ENCODE measurements around the gene ABCB8. TPM values are rescaled to one million over a fixed set of nuclear protein-coding genes. Genes with fewer than 3 reads are reported as not detected.
"Not testable (repeated sequence)": the region's sequence is repeated elsewhere in the genome, so short reads cannot be mapped to it uniquely, and the experiment has no call there.

ABCB8 gene
- total RNA-seq, 2 experiments from 2014 or later: 51.2 to 53.3 TPM

DNA sequence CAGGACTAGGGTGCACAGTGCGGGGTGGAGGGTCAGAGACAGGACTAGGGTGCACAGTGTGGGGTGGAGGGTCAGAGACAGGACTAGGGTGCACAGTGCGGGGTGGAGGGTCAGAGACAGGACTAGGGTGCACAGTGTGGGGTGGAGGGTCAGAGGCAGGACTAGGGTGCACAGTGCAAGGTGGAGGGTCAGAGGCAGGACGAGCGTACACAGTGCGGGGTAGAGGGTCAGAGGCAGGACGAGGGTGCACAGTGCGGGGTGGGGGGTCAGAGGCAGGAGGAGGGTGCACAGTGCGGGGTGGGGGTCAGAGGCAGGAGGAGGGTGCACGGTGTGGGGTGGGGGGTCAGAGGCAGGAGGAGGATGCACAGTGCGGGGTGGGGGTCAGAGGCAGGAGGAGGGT is 15.2 kb downstream of the ABCB8 start:
- H3K4me3 Mint-ChIP-seq; POLR2A ChIA-PET; CTCF ChIA-PET; DNase-seq; H3K36me3 Mint-ChIP-seq (ENCODE audit: low read depth); H3K9me3 Mint-ChIP-seq; H3K27ac Mint-ChIP-seq; H3K27me3 Mint-ChIP-seq: not testable (repeated sequence)
- H3K4me1 Mint-ChIP-seq: peaks cover 16% of the 10 kb centered on the region

DNA sequence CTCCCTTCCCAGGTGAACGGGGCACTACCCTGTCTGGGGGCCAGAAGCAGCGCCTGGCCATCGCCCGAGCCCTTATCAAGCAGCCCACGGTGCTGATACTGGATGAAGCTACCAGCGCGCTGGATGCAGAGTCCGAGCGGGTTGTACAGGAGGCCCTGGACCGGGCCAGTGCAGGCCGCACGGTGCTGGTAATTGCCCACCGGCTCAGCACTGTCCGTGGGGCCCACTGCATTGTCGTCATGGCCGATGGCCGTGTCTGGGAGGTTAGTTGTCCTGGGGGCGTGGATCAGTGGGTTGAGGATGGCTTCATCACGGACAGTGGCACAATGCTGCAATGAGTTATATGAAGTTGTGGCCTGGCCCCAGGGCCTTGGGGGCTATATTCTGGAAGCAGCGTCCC is 15.7 kb downstream of the ABCB8 start:
- Mint-ChIP-seq H3K4me1 (peaks cover 11% of the 10 kb centered on the region), H3K9me3 (no peaks in the 10 kb centered on the region), H3K36me3 (ENCODE audit: low read depth) (peaks cover 2% of the 10 kb centered on the region), H3K27me3 (no peaks in the 10 kb centered on the region), H3K4me3 (no peak overlapping the region), H3K27ac (no peak overlapping the region)
- ChIA-PET POLR2A (interaction anchor here (0.8 kb wide), 1 partner anchor 13 kb away, joined by 3 read pairs; no protein-coding TSS in a partner anchor), CTCF (no interaction called here)
- no peak for DNase-seq

DNA sequence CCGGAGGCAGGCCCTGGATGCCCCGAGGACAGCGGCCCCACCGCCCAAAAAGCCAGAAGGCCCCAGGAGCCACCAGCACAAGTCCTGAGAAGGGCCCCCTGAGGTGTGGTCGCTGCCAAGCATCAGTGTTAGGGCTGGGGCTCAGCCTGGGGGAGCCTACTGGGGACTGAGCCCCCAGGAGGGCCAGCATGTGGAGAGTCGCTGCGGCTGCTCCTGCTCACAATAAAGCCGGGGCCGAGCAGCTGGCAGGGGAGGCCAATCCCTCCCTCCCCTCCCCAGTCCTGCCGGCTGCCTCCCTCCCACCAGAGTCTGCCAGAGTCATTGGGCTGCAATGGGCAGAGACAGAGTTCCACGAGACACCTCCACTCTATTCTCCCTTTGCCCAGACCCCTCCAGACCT is 17.0 kb downstream of the ABCB8 start:
- Mint-ChIP-seq H3K36me3 (ENCODE audit: low read depth) (peaks cover 2% of the 10 kb centered on the region), H3K4me1 (peaks cover 2% of the 10 kb centered on the region), H3K4me3 (no peak overlapping the region), H3K9me3 (no peaks in the 10 kb centered on the region), H3K27me3 (peaks cover 4% of the 10 kb centered on the region), H3K27ac (no peak overlapping the region)
- POLR2A ChIA-PET: no interaction called here
- DNase-seq: no peak
- CTCF ChIA-PET: no interaction called here

DNA sequence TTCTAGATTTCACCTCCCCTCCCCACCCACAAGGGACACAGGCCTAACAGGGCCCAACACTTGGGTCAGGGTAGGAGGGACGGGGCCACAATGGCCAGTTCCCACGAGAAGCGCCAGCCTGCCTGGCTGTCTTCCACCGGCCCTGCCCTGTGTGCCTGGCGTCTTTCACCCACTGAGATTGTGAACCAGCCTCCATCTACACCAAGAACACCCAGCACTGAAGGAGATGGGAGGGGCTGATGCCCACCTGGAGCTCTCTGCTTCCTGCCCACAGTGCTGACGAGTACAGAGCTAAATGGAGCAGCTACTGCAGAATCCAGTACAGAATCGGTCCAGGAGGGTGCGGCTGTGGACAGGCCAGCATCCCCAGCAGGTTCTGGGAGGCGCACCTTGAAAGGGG is 17.7 kb downstream of the ABCB8 start:
- Mint-ChIP-seq H3K27ac (no peak overlapping the region), H3K4me1 (peaks cover 2% of the 10 kb centered on the region)
- POLR2A ChIA-PET: no interaction called here

DNA sequence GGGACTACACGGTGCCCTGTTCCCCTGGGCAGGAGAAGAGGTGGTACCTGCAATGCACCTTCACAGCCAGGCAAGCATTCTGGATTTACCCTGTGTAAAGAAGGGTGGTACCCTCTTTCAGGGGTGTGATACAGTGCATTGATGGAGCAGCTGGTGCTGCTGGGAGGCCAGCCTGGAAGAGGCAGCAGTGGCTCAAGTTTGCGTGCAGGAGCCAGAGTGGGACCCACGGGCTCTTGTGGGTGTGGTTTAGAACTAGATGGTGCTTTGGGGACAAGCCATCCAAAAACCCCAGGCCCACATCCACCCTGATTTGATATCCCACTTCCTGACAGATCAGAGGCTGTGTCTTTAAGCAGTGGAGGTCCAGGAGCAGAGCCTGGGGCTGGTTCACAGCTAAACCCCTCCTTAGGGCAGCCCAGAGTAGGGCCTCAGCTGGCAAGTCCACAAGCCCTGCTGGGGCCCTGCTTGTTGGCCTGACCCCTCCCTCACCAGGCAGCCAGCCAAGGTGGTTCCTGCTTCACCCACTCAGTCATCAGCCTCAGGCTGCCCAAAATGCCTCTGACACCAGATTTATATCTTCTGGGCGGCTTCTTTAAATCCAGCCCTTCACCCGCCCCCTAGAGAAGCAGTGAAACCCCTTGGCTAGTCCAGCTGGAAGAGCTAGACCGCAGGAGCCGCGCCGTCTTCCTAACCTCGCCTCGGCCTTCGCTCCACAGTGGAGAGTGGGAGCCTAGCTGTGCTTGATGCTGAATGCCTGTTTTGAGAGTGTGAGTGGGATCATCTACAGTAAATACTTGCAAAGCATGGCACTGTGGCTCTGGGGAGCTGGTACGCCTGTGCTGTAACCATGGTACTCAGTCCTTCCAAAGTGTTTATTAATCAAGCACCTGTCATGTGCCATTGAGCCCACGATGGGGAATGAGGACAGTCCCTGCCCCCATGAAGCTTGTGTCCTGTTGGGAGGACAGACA is 18.6 kb downstream of the ABCB8 start:
- ChIA-PET CTCF (no interaction called here), POLR2A (interaction anchor here (0.8 to 1.7 kb wide), 2 partner anchors 8 to 19 kb away, joined by 4 read pairs; partner anchors contain the start of gene ABCB8)
- Mint-ChIP-seq H3K9me3 (no peaks in the 10 kb centered on the region), H3K27me3 (peaks cover 8% of the 10 kb centered on the region), H3K4me3 (no peak overlapping the region), H3K27ac (no peak overlapping the region), H3K4me1 (peaks cover 4% of the 10 kb centered on the region), H3K36me3 (ENCODE audit: low read depth) (peaks cover 2% of the 10 kb centered on the region)
- no peak for DNase-seq

More for the DNA sequence above, 17.7 kb downstream of the ABCB8 start:
- peaks cover 8% of the 10 kb centered on the region for H3K27me3 Mint-ChIP-seq
- no peak overlapping the region for H3K4me3 Mint-ChIP-seq
- H3K36me3 Mint-ChIP-seq (ENCODE audit: low read depth): peaks cover 2% of the 10 kb centered on the region
- no peak for DNase-seq
- CTCF ChIA-PET: no interaction called here
- no peaks in the 10 kb centered on the region for H3K9me3 Mint-ChIP-seq

DNA sequence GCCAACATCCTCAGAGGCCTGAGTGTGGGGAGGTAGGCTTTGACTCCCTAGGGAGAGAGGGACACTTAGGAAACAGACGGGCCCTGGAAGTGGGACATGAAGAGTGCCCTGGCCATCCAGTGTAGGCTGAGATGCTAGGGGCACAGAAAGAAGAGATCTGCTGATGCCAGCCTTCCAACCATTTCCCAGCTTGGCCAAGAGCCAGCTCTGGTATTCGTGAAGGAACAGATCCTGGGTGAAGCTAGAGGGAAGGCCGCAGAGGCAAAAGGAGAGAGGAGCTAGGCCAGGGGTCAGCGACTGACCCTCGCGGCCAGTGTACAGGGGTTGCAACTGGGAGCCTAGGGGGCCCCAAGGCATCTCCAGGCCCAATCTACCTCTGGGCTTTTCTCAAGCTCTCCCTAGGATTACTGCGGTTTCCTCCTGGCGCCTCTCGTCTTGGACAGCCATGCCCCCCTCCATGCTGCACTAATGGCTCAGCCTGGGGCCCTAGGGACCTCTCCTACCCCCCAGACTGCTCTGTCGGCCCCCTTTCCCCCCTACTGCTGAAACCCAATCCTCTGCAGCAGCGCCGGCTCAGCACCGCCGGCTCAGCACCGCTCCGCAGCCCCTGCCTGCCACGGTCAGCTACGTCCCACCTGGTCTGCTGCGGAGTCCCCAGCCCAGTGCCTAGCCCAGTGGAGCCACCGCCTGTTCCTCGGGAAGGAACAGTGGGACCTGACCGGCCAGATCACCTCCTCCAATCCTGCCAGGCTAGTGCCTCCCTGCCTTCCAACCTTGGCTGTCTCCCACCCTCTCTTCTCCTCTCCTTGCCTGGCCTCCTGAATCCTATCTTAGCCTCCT is 19.9 kb downstream of the ABCB8 start, which contains the start of gene ASIC3:
Gene ASIC3 (plus strand): TSS at position 556 of the 840 bp plus-strand sequence. CDS start 355 bp downstream, outside the sequence.
- DNase-seq: no peak
- Mint-ChIP-seq H3K4me1 (peaks cover 12% of the 10 kb centered on the region), H3K27ac (no peak within 1 kb of the TSS), H3K9me3 (no peaks in the 10 kb centered on the region), H3K36me3 (ENCODE audit: low read depth) (peaks cover 7% of the 10 kb centered on the region), H3K27me3 (peaks cover 10% of the 10 kb centered on the region), H3K4me3 (no peak within 1 kb of the TSS)
- ChIA-PET POLR2A (interaction anchor here (1.0 to 1.7 kb wide), 3 partner anchors 9 to 20 kb away, joined by 3 to 4 read pairs (median 3); partner anchors contain the start of genes ABCB8 and CDK5), CTCF (no interaction called here)

DNA sequence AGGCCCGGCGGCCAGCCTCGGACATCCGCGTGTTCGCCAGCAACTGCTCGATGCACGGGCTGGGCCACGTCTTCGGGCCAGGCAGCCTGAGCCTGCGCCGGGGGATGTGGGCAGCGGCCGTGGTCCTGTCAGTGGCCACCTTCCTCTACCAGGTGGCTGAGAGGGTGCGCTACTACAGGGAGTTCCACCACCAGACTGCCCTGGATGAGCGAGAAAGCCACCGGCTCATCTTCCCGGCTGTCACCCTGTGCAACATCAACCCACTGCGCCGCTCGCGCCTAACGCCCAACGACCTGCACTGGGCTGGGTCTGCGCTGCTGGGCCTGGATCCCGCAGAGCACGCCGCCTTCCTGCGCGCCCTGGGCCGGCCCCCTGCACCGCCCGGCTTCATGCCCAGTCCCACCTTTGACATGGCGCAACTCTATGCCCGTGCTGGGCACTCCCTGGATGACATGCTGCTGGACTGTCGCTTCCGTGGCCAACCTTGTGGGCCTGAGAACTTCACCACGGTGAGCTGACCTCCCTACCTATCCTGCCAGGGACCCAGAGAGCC is 20.7 kb downstream of the ABCB8 start:
- no peak overlapping the region for H3K4me3 Mint-ChIP-seq
- H3K27ac Mint-ChIP-seq: no peak overlapping the region
- CTCF ChIA-PET: no interaction called here
- H3K27me3 Mint-ChIP-seq: peaks cover 10% of the 10 kb centered on the region
- no peaks in the 10 kb centered on the region for H3K9me3 Mint-ChIP-seq
- H3K4me1 Mint-ChIP-seq: peaks cover 16% of the 10 kb centered on the region
- DNase-seq: no peak
- H3K36me3 Mint-ChIP-seq (ENCODE audit: low read depth): peaks cover 7% of the 10 kb centered on the region
- POLR2A ChIA-PET: interaction anchor here (1.0 kb wide), 1 partner anchor 9 kb away, joined by 3 read pairs; the partner anchor contains the start of gene CDK5

DNA sequence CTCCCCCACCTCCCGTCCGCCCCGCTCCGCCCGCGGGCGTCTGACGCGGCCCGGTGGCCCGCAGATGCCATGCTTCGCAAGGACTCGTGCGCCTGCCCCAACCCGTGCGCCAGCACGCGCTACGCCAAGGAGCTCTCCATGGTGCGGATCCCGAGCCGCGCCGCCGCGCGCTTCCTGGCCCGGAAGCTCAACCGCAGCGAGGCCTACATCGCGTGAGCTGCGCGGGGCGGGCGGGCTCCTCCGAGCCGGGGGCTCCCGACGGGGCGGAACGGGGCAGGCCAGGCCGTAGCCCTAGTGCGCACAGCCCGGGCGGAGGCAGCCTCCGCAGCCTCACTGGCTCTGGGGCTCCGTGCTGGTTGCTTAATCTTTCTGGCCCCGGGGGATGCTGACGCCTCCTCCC is 22.9 kb downstream of the ABCB8 start:
- peaks cover 10% of the 10 kb centered on the region for H3K27me3 Mint-ChIP-seq
- ChIA-PET CTCF (interaction anchor here (1.6 to 1.9 kb wide), 3 partner anchors 19 to 89 kb away, joined by 6 to 7 read pairs (median 6); partner anchors contain the start of gene ABCB8), POLR2A (interaction anchor here (0.6 to 1.8 kb wide), 6 partner anchors 10 to 40 kb away, joined by 3 to 5 read pairs (median 4); no protein-coding TSS in a partner anchor)
- DNase-seq: peak; percentile 69
- H3K4me1 Mint-ChIP-seq: peaks cover 24% of the 10 kb centered on the region
- H3K9me3 Mint-ChIP-seq: no peaks in the 10 kb centered on the region
- no peak overlapping the region for H3K4me3 Mint-ChIP-seq
- no peak overlapping the region for H3K27ac Mint-ChIP-seq
- peaks cover 5% of the 10 kb centered on the region for H3K36me3 Mint-ChIP-seq (ENCODE audit: low read depth)

DNA sequence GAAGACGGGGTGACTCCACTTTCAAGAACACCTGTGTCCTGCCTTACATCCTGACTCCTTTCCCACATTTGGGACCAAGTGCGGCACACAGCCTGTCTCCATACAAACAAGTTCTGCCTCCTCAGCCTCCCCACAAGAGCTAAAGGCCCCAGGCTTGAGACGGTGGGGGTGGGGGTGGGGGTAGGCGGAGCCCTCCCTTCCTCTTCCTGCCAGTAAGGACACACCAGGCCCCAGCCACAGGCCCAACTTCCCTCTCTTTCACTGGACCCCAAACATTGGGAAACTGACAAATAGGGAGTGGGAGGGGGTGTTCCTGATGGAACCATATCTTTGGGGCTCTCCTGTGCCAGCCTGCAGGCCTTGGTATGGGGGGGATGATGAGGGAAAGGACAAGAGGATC is 24.8 kb downstream of the ABCB8 start:
- POLR2A ChIA-PET: interaction anchor here (1.1 kb wide), 2 partner anchors 25 to 27 kb away, joined by 3 to 4 read pairs; partner anchors contain the start of gene ABCB8
- Mint-ChIP-seq H3K27me3 (peaks cover 10% of the 10 kb centered on the region), H3K4me1 (peaks cover 36% of the 10 kb centered on the region), H3K36me3 (ENCODE audit: low read depth) (peaks cover 5% of the 10 kb centered on the region), H3K4me3 (no peak overlapping the region), H3K27ac (no peak overlapping the region), H3K9me3 (no peaks in the 10 kb centered on the region)
- DNase-seq: no peak
- CTCF ChIA-PET: interaction anchor here (0.7 to 0.8 kb wide), 2 partner anchors 68 to 73 kb away, joined by 3 to 5 read pairs; no protein-coding TSS in a partner anchor

DNA sequence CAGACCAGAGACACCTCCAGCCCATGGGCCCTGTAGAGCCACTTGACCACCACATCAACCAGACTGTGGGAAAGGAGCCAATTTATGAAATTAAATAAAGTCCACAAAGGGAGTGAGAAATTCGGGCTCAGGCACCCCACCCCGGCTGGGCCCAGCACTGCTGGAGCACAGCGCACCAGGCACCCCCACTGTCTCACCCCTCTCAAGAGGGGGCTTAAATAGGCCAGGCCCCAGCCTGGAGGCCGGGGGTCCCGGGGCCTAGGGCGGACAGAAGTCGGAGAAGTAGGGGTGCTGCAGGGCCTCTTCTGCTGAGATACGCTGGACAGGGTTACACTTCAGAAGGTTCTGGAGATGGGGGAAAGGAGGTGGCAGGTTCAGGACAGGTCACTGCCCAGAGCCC is 25.5 kb downstream of the ABCB8 start:
- H3K4me1 Mint-ChIP-seq: peaks cover 39% of the 10 kb centered on the region
- H3K27me3 Mint-ChIP-seq: peaks cover 10% of the 10 kb centered on the region
- no peak overlapping the region for H3K4me3 Mint-ChIP-seq
- no peak for DNase-seq
- peaks cover 5% of the 10 kb centered on the region for H3K36me3 Mint-ChIP-seq (ENCODE audit: low read depth)
- H3K27ac Mint-ChIP-seq: no peak overlapping the region
- ChIA-PET CTCF (no interaction called here), POLR2A (no interaction called here)
- H3K9me3 Mint-ChIP-seq: no peaks in the 10 kb centered on the region

DNA sequence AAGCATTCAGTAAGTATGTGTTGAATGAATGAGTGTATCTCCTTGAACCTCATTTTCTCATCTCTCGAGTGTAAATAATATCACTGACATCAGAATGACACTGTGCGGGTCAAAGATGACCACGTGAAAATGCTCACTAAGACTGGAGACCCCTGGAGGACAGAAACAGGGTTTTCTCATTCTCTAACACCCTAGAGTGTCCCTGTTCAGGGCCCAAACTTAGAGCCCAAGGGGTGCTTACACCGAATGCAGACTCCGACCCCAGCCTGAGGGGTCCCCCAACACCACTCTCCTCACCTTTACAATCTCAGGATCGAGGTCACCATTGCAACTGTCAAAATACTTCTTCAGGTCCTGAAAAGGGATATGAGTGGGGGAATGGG is 28.0 kb downstream of the ABCB8 start:
- H3K4me3 Mint-ChIP-seq: peak overlapping the region; percentile 84
- CTCF ChIA-PET: no interaction called here
- no peaks in the 10 kb centered on the region for H3K9me3 Mint-ChIP-seq
- H3K27me3 Mint-ChIP-seq: peaks cover 2% of the 10 kb centered on the region
- DNase-seq: no peak
- H3K36me3 Mint-ChIP-seq (ENCODE audit: low read depth): peaks cover 5% of the 10 kb centered on the region
- no peak overlapping the region for H3K27ac Mint-ChIP-seq
- peaks cover 55% of the 10 kb centered on the region for H3K4me1 Mint-ChIP-seq
- POLR2A ChIA-PET: interaction anchor here (1.3 kb wide), 1 partner anchor 12 kb away, joined by 3 read pairs; no protein-coding TSS in a partner anchor

DNA sequence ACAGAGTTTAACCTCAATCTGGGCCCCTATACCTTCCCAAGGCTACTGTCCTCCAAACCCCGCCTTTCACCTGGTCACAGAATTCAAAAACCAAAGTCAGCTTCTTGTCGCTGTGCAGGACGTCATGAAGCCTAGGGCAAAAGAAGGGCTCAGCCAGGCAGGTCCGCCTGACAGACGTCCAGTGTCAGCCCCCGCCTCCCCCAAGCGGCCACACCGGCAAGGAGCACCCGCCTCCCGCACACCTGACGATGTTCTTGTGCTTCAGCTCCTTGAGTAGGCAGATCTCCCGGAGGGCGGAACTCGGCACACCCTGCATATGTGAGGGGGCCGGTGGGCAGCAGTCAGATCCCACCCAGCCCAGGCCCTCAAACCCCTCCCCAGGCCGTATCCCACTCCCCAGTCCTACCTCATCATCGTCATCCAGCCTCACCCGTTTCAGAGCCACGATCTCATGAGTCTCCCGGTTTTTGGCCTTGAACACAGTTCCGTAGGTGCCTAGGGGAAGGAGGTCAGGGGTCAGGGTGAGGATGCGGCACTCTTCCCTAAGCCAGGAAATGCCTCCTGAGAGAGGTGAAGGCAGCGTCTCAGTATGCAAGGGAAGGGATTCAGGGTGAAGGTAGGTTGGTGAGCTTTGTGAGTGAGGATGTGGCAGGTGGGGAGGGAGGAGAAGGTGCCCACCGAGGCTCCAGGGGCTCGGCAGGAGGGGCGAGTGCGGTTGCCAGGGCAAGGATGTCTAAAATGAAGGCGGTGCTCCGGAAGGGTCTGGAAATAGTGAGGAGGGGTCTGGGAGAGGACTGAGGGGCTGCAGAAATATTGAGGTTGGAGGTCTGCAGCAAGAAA is 28.6 kb downstream of the ABCB8 start:
- Mint-ChIP-seq H3K4me3 (peak overlapping the region; percentile 84), H3K36me3 (ENCODE audit: low read depth) (peaks cover 11% of the 10 kb centered on the region), H3K27me3 (peaks cover 2% of the 10 kb centered on the region), H3K9me3 (no peaks in the 10 kb centered on the region), H3K27ac (peak overlapping the region; percentile 8), H3K4me1 (peaks cover 59% of the 10 kb centered on the region)
- POLR2A ChIA-PET: interaction anchor here (1.0 to 1.3 kb wide), 2 partner anchors 8 to 13 kb away, joined by 3 read pairs; partner anchors contain the start of gene ASIC3
- no peak for DNase-seq
- CTCF ChIA-PET: no interaction called here

Measured in activated CD4-positive, alpha-beta memory T cell treated with anti-CD3 and anti-CD28 coated beads, Interleukin-2, amount 10 ng/mL, durations not matched to agents 7 days and 5 days (primary cell).